HTR-8/SVneo (cell line): ENCODE data around the gene TMEM178B.
A peak's percentile ranks its signal among the peaks of the same experiment; 100 is the strongest.

Experiments
- DNase-seq: peaks from one replicate; pipeline ENCODE4 v3.0.0; 2011; ENCODE audit warnings: low spot score, mixed read lengths; ENCODE audit not compliant: insufficient read length
- FAIRE-seq: peaks from 2 replicates; lab custom pipeline; 2011; peaks lifted over from hg19 to GRCh38; lab: Jason Lieb, UNC

TMEM178B gene

GRCh38 chr7:141339603-141340002 lies 265.7 kb downstream of the TMEM178B start:
- no peak for DNase-seq
- FAIRE-seq = no peak

- DNase-seq (no peak), FAIRE-seq (no peak)
Measured at GRCh38 chr7:141340991-141341390, 267.1 kb downstream of the TMEM178B start.

- FAIRE-seq (no peak), DNase-seq (no peak)
Measured at GRCh38 chr7:141342621-141343408, 269.0 kb downstream of the TMEM178B start.

GRCh38 chr7:141344153-141344935 lies 270.5 kb downstream of the TMEM178B start:
- DNase-seq = no peak
- no peak for FAIRE-seq

GRCh38 chr7:141348728-141349127 lies 274.9 kb downstream of the TMEM178B start:
- FAIRE-seq (no peak), DNase-seq (no peak)

GRCh38 chr7:141349338-141349737 lies 275.5 kb downstream of the TMEM178B start:
- DNase-seq (no peak), FAIRE-seq (no peak)

GRCh38 chr7:141349804-141350203 lies 275.9 kb downstream of the TMEM178B start:
- FAIRE-seq (no peak), DNase-seq (no peak)

- no peak for DNase-seq
- FAIRE-seq = no peak
Measured at GRCh38 chr7:141351175-141351574, 277.3 kb downstream of the TMEM178B start.

- FAIRE-seq (no peak), DNase-seq (no peak)
Measured at GRCh38 chr7:141352955-141353354, 279.1 kb downstream of the TMEM178B start.

- FAIRE-seq (no peak), DNase-seq (no peak)
Measured at GRCh38 chr7:141354251-141354650, 280.4 kb downstream of the TMEM178B start.

- no peak for DNase-seq
- no peak for FAIRE-seq
Measured at GRCh38 chr7:141355032-141355431, 281.2 kb downstream of the TMEM178B start.

- DNase-seq = no peak
- no peak for FAIRE-seq
Measured at GRCh38 chr7:141356161-141356560, 282.3 kb downstream of the TMEM178B start.

GRCh38 chr7:141358386-141358785 lies 284.5 kb downstream of the TMEM178B start:
- DNase-seq = no peak
- no peak for FAIRE-seq

- FAIRE-seq = no peak
- DNase-seq = no peak
Measured at GRCh38 chr7:141359262-141359661, 285.4 kb downstream of the TMEM178B start.

GRCh38 chr7:141359740-141360415 lies 286.0 kb downstream of the TMEM178B start:
- DNase-seq (no peak), FAIRE-seq (no peak)

- DNase-seq (no peak), FAIRE-seq (no peak)
Measured at GRCh38 chr7:141360416-141360760, 286.5 kb downstream of the TMEM178B start.

GRCh38 chr7:141360803-141361202 lies 286.9 kb downstream of the TMEM178B start:
- DNase-seq = no peak
- no peak for FAIRE-seq

GRCh38 chr7:141361479-141361878 lies 287.6 kb downstream of the TMEM178B start:
- FAIRE-seq = no peak
- DNase-seq = no peak

- DNase-seq = no peak
- no peak for FAIRE-seq
Measured at GRCh38 chr7:141361960-141362359, 288.1 kb downstream of the TMEM178B start.

GRCh38 chr7:141362580-141363435 lies 288.9 kb downstream of the TMEM178B start:
- FAIRE-seq (no peak), DNase-seq (peak; percentile 72)
